ENCODE results near the gene JOSD1. TPM values are rescaled to one million over a fixed set of nuclear protein-coding genes. Genes with fewer than 3 reads are reported as not detected.
A peak's percentile ranks its signal among the peaks of the same experiment; 100 is the strongest.

Gene JOSD1
- total RNA-seq (2012; rRNA removed) = 38.8 and 43.0 TPM in 2 replicates

GRCh38 chr22:38700789-38701628 lies at the start of gene JOSD1:
TSS of gene JOSD1 (minus strand) at chr22:38700943. CDS start at chr22:38699987, 956 bp downstream.
- Histone ChIP-seq H3K4me1 (ENCODE audit: control insufficient read depth, insufficient read depth, low read length) (peaks cover 49% of the 10 kb centered on the region), H3K9ac (ENCODE audit: low read depth, low read length) (peak within 1 kb of the TSS; percentile 99), H3K36me3 (ENCODE audit: insufficient read depth, low read length) (peaks cover 5% of the 10 kb centered on the region)

GRCh38 chr22:38750104-38750503 lies 49.4 kb upstream of the JOSD1 start:
- Histone ChIP-seq H3K27me3 (ENCODE audit: control insufficient read depth, insufficient read depth, low read length) (no peaks in the 10 kb centered on the region), H3K9ac (ENCODE audit: low read depth, low read length) (no peak overlapping the region), H3K4me1 (ENCODE audit: control insufficient read depth, insufficient read depth, low read length) (peaks cover 35% of the 10 kb centered on the region), H3K36me3 (ENCODE audit: insufficient read depth, low read length) (peaks cover 52% of the 10 kb centered on the region), H3K4me2 (ENCODE audit: low read length) (no peak overlapping the region), H3K4me3 (ENCODE audit: low read length) (no peak overlapping the region), H3K9me3 (replicated peaks; ENCODE audit: low read length) (no peaks in the 10 kb centered on the region)

More at GRCh38 chr22:38700789-38701628, at the start of gene JOSD1:
- H3K9me3 ChIP-seq (replicated peaks; ENCODE audit: low read length) = no peaks in the 10 kb centered on the region
- H3K4me3 ChIP-seq (ENCODE audit: low read length) = peak within 1 kb of the TSS; percentile 91
- no peaks in the 10 kb centered on the region for H3K27me3 ChIP-seq (ENCODE audit: control insufficient read depth, insufficient read depth, low read length)
- peak within 1 kb of the TSS; percentile 90 for H3K4me2 ChIP-seq (ENCODE audit: low read length)

- Histone ChIP-seq H3K36me3 (ENCODE audit: insufficient read depth, low read length) (peaks cover 61% of the 10 kb centered on the region), H3K9ac (ENCODE audit: low read depth, low read length) (no peak overlapping the region), H3K4me2 (ENCODE audit: low read length) (no peak overlapping the region), H3K4me1 (ENCODE audit: control insufficient read depth, insufficient read depth, low read length) (peaks cover 24% of the 10 kb centered on the region), H3K9me3 (replicated peaks; ENCODE audit: low read length) (no peaks in the 10 kb centered on the region), H3K27me3 (ENCODE audit: control insufficient read depth, insufficient read depth, low read length) (no peaks in the 10 kb centered on the region), H3K4me3 (ENCODE audit: low read length) (no peak overlapping the region)
Measured at GRCh38 chr22:38748487-38749136, 47.9 kb upstream of the JOSD1 start.

- H3K36me3 ChIP-seq (ENCODE audit: insufficient read depth, low read length) = peaks cover 73% of the 10 kb centered on the region
- H3K27me3 ChIP-seq (ENCODE audit: control insufficient read depth, insufficient read depth, low read length) = no peaks in the 10 kb centered on the region
Measured at GRCh38 chr22:38745676-38746460, 45.1 kb upstream of the JOSD1 start.

GRCh38 chr22:38744981-38745380 lies 44.2 kb upstream of the JOSD1 start:
- no peaks in the 10 kb centered on the region for H3K27me3 ChIP-seq (ENCODE audit: control insufficient read depth, insufficient read depth, low read length)
- H3K36me3 ChIP-seq (ENCODE audit: insufficient read depth, low read length) = peaks cover 73% of the 10 kb centered on the region
- no peaks in the 10 kb centered on the region for H3K4me1 ChIP-seq (ENCODE audit: control insufficient read depth, insufficient read depth, low read length)
- H3K4me3 ChIP-seq (ENCODE audit: low read length) = no peak overlapping the region
- H3K4me2 ChIP-seq (ENCODE audit: low read length) = no peak overlapping the region
- H3K9me3 ChIP-seq (replicated peaks; ENCODE audit: low read length) = no peaks in the 10 kb centered on the region
- H3K9ac ChIP-seq (ENCODE audit: low read depth, low read length) = no peak overlapping the region

More at GRCh38 chr22:38745676-38746460, 45.1 kb upstream of the JOSD1 start:
- no peak overlapping the region for H3K9ac ChIP-seq (ENCODE audit: low read depth, low read length)
- H3K4me2 ChIP-seq (ENCODE audit: low read length) = no peak overlapping the region
- H3K4me1 ChIP-seq (ENCODE audit: control insufficient read depth, insufficient read depth, low read length) = peaks cover 1% of the 10 kb centered on the region
- no peaks in the 10 kb centered on the region for H3K9me3 ChIP-seq (replicated peaks; ENCODE audit: low read length)
- no peak overlapping the region for H3K4me3 ChIP-seq (ENCODE audit: low read length)

- Histone ChIP-seq H3K9me3 (replicated peaks; ENCODE audit: low read length) (no peaks in the 10 kb centered on the region), H3K4me3 (ENCODE audit: low read length) (no peak overlapping the region), H3K27me3 (ENCODE audit: control insufficient read depth, insufficient read depth, low read length) (no peaks in the 10 kb centered on the region), H3K4me2 (ENCODE audit: low read length) (no peak overlapping the region), H3K36me3 (ENCODE audit: insufficient read depth, low read length) (peaks cover 81% of the 10 kb centered on the region), H3K4me1 (ENCODE audit: control insufficient read depth, insufficient read depth, low read length) (peaks cover 3% of the 10 kb centered on the region), H3K9ac (ENCODE audit: low read depth, low read length) (no peak overlapping the region)
Measured at GRCh38 chr22:38742176-38742942, 41.6 kb upstream of the JOSD1 start.

- Histone ChIP-seq H3K36me3 (ENCODE audit: insufficient read depth, low read length) (peaks cover 89% of the 10 kb centered on the region), H3K4me2 (ENCODE audit: low read length) (no peak overlapping the region), H3K4me3 (ENCODE audit: low read length) (no peak overlapping the region), H3K4me1 (ENCODE audit: control insufficient read depth, insufficient read depth, low read length) (peaks cover 3% of the 10 kb centered on the region), H3K27me3 (ENCODE audit: control insufficient read depth, insufficient read depth, low read length) (no peaks in the 10 kb centered on the region), H3K9me3 (replicated peaks; ENCODE audit: low read length) (no peaks in the 10 kb centered on the region), H3K9ac (ENCODE audit: low read depth, low read length) (no peak overlapping the region)
Measured at GRCh38 chr22:38741576-38741975, 40.8 kb upstream of the JOSD1 start.

GRCh38 chr22:38741166-38741565 lies 40.4 kb upstream of the JOSD1 start:
- Histone ChIP-seq H3K9ac (ENCODE audit: low read depth, low read length) (no peak overlapping the region), H3K9me3 (replicated peaks; ENCODE audit: low read length) (no peaks in the 10 kb centered on the region), H3K4me2 (ENCODE audit: low read length) (no peak overlapping the region), H3K4me3 (ENCODE audit: low read length) (no peak overlapping the region), H3K4me1 (ENCODE audit: control insufficient read depth, insufficient read depth, low read length) (peaks cover 3% of the 10 kb centered on the region), H3K27me3 (ENCODE audit: control insufficient read depth, insufficient read depth, low read length) (no peaks in the 10 kb centered on the region), H3K36me3 (ENCODE audit: insufficient read depth, low read length) (peaks cover 89% of the 10 kb centered on the region)

- Histone ChIP-seq H3K4me1 (ENCODE audit: control insufficient read depth, insufficient read depth, low read length) (peaks cover 3% of the 10 kb centered on the region), H3K9ac (ENCODE audit: low read depth, low read length) (no peak overlapping the region), H3K36me3 (ENCODE audit: insufficient read depth, low read length) (peaks cover 89% of the 10 kb centered on the region), H3K27me3 (ENCODE audit: control insufficient read depth, insufficient read depth, low read length) (no peaks in the 10 kb centered on the region), H3K4me3 (ENCODE audit: low read length) (no peak overlapping the region), H3K9me3 (replicated peaks; ENCODE audit: low read length) (no peaks in the 10 kb centered on the region), H3K4me2 (ENCODE audit: low read length) (no peak overlapping the region)
Measured at GRCh38 chr22:38740754-38741153, 40.0 kb upstream of the JOSD1 start.

- Histone ChIP-seq H3K36me3 (ENCODE audit: insufficient read depth, low read length) (peaks cover 89% of the 10 kb centered on the region), H3K4me2 (ENCODE audit: low read length) (no peak overlapping the region), H3K4me1 (ENCODE audit: control insufficient read depth, insufficient read depth, low read length) (peaks cover 3% of the 10 kb centered on the region), H3K9ac (ENCODE audit: low read depth, low read length) (no peak overlapping the region), H3K9me3 (replicated peaks; ENCODE audit: low read length) (no peaks in the 10 kb centered on the region), H3K4me3 (ENCODE audit: low read length) (no peak overlapping the region), H3K27me3 (ENCODE audit: control insufficient read depth, insufficient read depth, low read length) (no peaks in the 10 kb centered on the region)
Measured at GRCh38 chr22:38740116-38740723, 39.5 kb upstream of the JOSD1 start.

Measured in skeletal muscle satellite cell (primary cell).